ENCODE data around the gene FRAS1. TPM values are rescaled to one million over a fixed set of nuclear protein-coding genes. Genes with fewer than 3 reads are reported as not detected.
"Not testable (repeated sequence)": the region's sequence is repeated elsewhere in the genome, so short reads cannot be mapped to it uniquely, and the experiment has no call there.

Gene FRAS1
- total RNA-seq, 2 experiments from 2014 or later = not detected

DNA sequence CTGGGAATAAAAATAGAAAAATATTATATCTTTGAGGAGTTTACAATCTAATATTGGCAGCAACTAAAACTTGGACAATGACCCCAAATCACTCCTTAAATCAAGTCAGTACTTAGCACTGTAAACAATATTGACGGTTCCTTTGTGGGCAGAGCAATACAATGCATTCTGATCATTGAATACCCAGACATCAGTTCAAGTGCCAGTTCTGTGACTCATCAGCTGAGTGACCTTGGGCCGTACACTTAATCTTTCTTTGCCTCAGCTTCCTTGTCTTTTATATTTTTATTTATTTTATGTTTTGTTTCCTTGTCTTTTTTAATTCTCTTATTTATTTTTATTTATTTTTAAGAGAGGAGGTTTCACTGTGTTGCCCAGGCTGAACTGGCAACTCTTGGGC is 382.2 kb downstream of the FRAS1 start:
- Mint-ChIP-seq H3K9me3 (no peaks in the 10 kb centered on the region), H3K36me3 (ENCODE audit: low read depth) (no peaks in the 10 kb centered on the region), H3K4me3 (no peak overlapping the region), H3K4me1 (no peaks in the 10 kb centered on the region), H3K27ac (no peak overlapping the region), H3K27me3 (peaks cover 8% of the 10 kb centered on the region)
- POLR2A ChIA-PET = no interaction called here
- CTCF ChIA-PET = no interaction called here
- DNase-seq = no peak

- POLR2A ChIA-PET = no interaction called here
These were observed 384.6 kb downstream of the FRAS1 start for GRCh38 chr4:78441756-78442155.

GRCh38 chr4:78446619-78447018 is 389.5 kb downstream of the FRAS1 start:
- H3K4me3 Mint-ChIP-seq = no peak overlapping the region
- ChIA-PET CTCF (no interaction called here), POLR2A (no interaction called here)
- H3K27ac Mint-ChIP-seq = no peak overlapping the region
- no peaks in the 10 kb centered on the region for H3K27me3 Mint-ChIP-seq
- H3K4me1 Mint-ChIP-seq = no peaks in the 10 kb centered on the region
- DNase-seq = no peak
- H3K9me3 Mint-ChIP-seq = no peaks in the 10 kb centered on the region
- H3K36me3 Mint-ChIP-seq (ENCODE audit: low read depth) = no peaks in the 10 kb centered on the region

More at GRCh38 chr4:78441756-78442155, 384.6 kb downstream of the FRAS1 start:
- no peaks in the 10 kb centered on the region for H3K9me3 Mint-ChIP-seq
- H3K4me3 Mint-ChIP-seq = no peak overlapping the region
- no peaks in the 10 kb centered on the region for H3K36me3 Mint-ChIP-seq (ENCODE audit: low read depth)
- H3K27me3 Mint-ChIP-seq = peaks cover 5% of the 10 kb centered on the region
- CTCF ChIA-PET = interaction anchor here (0.5 kb wide), 1 partner anchor 481 kb away, joined by 3 read pairs; no protein-coding TSS in a partner anchor
- H3K4me1 Mint-ChIP-seq = no peaks in the 10 kb centered on the region
- no peak overlapping the region for H3K27ac Mint-ChIP-seq
- DNase-seq = no peak

GRCh38 chr4:78451407-78451806 is 394.3 kb downstream of the FRAS1 start:
- CTCF ChIA-PET = no interaction called here
- H3K9me3 Mint-ChIP-seq = no peaks in the 10 kb centered on the region
- DNase-seq = no peak
- no peaks in the 10 kb centered on the region for H3K4me1 Mint-ChIP-seq
- no peak overlapping the region for H3K27ac Mint-ChIP-seq
- no peak overlapping the region for H3K4me3 Mint-ChIP-seq
- POLR2A ChIA-PET = no interaction called here
- no peaks in the 10 kb centered on the region for H3K36me3 Mint-ChIP-seq (ENCODE audit: low read depth)
- no peaks in the 10 kb centered on the region for H3K27me3 Mint-ChIP-seq

- Mint-ChIP-seq H3K4me1 (no peaks in the 10 kb centered on the region), H3K9me3 (no peaks in the 10 kb centered on the region), H3K4me3 (no peak overlapping the region), H3K27me3 (no peaks in the 10 kb centered on the region), H3K36me3 (ENCODE audit: low read depth) (no peaks in the 10 kb centered on the region), H3K27ac (no peak overlapping the region)
- ChIA-PET POLR2A (no interaction called here), CTCF (no interaction called here)
- no peak for DNase-seq
These were observed 396.9 kb downstream of the FRAS1 start for GRCh38 chr4:78454016-78454415.

DNA sequence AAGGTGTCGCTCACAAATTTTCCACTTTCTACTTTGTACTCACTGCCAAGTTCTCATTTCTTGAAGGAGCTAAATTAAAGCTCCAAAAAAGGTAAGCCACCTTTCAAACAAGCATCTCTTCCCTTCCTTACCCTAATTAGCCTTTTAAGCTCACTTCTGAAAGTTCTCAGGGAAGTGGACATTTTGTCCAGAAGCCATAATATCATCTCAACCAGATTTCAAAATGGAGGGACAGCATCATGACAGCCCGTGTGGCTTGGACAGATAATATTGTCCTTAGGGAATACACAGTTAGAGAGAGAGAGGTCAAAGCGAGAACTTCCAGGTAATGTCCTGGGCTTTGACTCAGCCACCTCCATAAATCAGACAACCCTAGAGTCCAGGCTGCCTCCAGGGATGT is 400.6 kb downstream of the FRAS1 start:
- ChIA-PET CTCF (no interaction called here), POLR2A (no interaction called here)
- Mint-ChIP-seq H3K27me3 (no peaks in the 10 kb centered on the region), H3K27ac (no peak overlapping the region), H3K4me3 (no peak overlapping the region), H3K36me3 (ENCODE audit: low read depth) (no peaks in the 10 kb centered on the region), H3K9me3 (no peaks in the 10 kb centered on the region), H3K4me1 (no peaks in the 10 kb centered on the region)
- DNase-seq = no peak

DNA sequence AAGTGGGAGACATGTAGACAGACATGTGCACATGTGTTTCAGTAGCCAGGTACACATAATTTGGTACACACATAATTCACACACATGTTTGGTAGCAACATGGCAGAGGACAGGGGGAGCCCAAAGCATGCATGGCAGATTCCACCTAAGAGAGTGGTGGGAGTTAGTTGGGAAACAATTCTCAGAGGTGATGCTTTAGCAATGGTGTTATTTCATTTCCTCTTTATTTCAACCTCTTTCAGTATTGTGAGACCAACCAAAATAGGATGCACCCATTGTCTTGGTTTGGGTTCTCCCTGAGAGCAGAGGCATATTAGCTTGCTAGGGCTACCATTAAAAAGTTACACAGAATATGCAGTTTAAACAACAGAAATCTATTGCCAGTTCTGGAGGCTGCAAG is 402.2 kb downstream of the FRAS1 start:
- ChIA-PET POLR2A (no interaction called here), CTCF (no interaction called here)
- Mint-ChIP-seq H3K27ac (no peak overlapping the region), H3K27me3 (no peaks in the 10 kb centered on the region), H3K4me3 (no peak overlapping the region), H3K9me3 (no peaks in the 10 kb centered on the region), H3K4me1 (no peaks in the 10 kb centered on the region), H3K36me3 (ENCODE audit: low read depth) (no peaks in the 10 kb centered on the region)
- DNase-seq = no peak

DNA sequence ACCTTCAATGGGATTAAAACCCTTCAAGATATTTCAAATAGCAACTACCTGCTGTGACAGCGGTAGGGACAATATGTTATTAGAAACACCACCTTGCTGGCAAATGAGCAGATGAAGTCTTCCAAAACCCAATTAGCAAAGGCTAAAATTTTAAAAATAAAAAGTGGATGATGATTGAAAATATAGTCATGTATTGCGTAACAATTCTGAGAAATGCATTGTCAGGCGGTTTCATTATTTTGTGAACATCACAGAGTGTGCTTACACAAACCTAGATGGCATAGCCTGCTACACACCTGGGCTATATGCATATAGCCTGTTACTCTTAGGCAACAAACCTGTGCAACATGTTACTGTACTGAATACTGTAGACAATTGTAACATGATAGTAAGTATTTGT is 403.2 kb downstream of the FRAS1 start:
- Mint-ChIP-seq H3K27me3 (no peaks in the 10 kb centered on the region), H3K27ac (no peak overlapping the region), H3K9me3 (no peaks in the 10 kb centered on the region), H3K4me3 (no peak overlapping the region), H3K4me1 (no peaks in the 10 kb centered on the region), H3K36me3 (ENCODE audit: low read depth) (no peaks in the 10 kb centered on the region)
- POLR2A ChIA-PET = no interaction called here
- no peak for DNase-seq
- CTCF ChIA-PET = no interaction called here

DNA sequence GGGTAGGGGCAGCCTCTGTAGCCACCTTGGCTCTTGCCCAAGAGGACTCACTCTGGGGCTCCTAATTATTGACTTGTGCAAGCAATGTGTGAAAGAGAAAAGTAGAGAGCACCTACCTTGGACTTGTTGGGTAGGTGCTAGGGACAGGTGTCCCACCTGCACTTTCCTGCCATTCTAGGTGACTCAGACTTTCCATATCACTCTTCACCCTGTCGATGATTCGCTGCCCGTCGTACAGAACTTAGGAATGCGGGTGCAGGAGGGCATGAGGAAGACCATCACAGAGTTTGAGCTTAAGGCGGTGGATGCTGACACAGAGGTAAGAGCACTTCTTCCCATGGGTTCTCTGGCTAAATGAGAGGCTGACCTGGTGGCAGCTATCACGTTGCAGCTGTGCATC is 407.1 kb downstream of the FRAS1 start:
- no peak overlapping the region for H3K4me3 Mint-ChIP-seq
- ChIA-PET CTCF (interaction anchor here (0.6 kb wide), 1 partner anchor 142 kb away, joined by 4 read pairs; no protein-coding TSS in a partner anchor), POLR2A (no interaction called here)
- H3K9me3 Mint-ChIP-seq = no peaks in the 10 kb centered on the region
- no peaks in the 10 kb centered on the region for H3K27me3 Mint-ChIP-seq
- no peak for DNase-seq
- H3K36me3 Mint-ChIP-seq (ENCODE audit: low read depth) = no peaks in the 10 kb centered on the region
- no peaks in the 10 kb centered on the region for H3K4me1 Mint-ChIP-seq
- H3K27ac Mint-ChIP-seq = no peak overlapping the region

DNA sequence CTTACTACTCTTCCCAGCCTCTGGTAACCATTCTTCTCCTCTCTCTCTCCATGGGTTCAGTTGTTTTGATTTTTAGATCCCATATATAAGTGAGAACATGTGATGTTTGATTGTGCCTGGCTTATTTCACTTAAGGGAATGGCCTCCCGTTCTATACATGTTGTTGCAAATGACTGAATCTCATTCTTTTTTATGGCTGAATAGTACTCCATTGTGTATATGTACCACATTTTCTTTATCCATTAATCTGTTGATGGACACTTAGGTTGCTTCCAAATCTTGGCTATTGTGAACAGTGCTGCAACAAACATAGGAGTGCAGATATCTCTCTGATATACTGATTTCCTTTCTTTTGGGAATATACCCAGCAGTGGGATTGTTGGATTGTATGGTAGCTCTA is 410.1 kb downstream of the FRAS1 start:
- H3K4me3 Mint-ChIP-seq; DNase-seq; H3K27me3 Mint-ChIP-seq; H3K9me3 Mint-ChIP-seq; H3K4me1 Mint-ChIP-seq; POLR2A ChIA-PET; CTCF ChIA-PET; H3K27ac Mint-ChIP-seq; H3K36me3 Mint-ChIP-seq (ENCODE audit: low read depth): not testable (repeated sequence)

DNA sequence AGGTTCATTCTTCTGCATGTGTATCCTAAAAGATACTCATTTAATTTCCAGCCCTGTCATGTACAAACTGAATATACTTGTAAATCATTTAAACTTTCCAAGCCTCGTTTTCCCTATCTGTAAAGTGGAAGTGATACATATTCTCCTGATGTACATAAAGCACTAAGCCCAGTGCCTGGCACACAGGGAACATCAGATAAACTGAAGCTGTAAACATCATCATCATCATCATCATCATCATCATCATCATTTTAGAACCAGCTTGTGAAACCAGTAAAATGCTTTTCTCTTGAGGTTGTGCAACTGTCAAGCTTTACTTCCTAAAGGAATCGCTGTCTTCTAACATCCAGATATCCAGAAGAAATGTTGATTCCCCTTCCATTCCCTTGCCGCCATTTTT is 411.1 kb downstream of the FRAS1 start:
- POLR2A ChIA-PET = no interaction called here
- peaks cover 4% of the 10 kb centered on the region for H3K27me3 Mint-ChIP-seq
- H3K36me3 Mint-ChIP-seq (ENCODE audit: low read depth) = no peaks in the 10 kb centered on the region

GRCh38 chr4:78476108-78476704 is 419.1 kb downstream of the FRAS1 start:
- ChIA-PET POLR2A (no interaction called here), CTCF (no interaction called here)
- Mint-ChIP-seq H3K9me3 (no peaks in the 10 kb centered on the region), H3K4me3 (no peak overlapping the region), H3K4me1 (no peaks in the 10 kb centered on the region), H3K27me3 (peaks cover 8% of the 10 kb centered on the region), H3K27ac (no peak overlapping the region), H3K36me3 (ENCODE audit: low read depth) (no peaks in the 10 kb centered on the region)
- DNase-seq = no peak

More for the DNA sequence above, 411.1 kb downstream of the FRAS1 start:
- Mint-ChIP-seq H3K4me3 (no peak overlapping the region), H3K27ac (no peak overlapping the region), H3K9me3 (no peaks in the 10 kb centered on the region), H3K4me1 (no peaks in the 10 kb centered on the region)
- no peak for DNase-seq
- CTCF ChIA-PET = no interaction called here

DNA sequence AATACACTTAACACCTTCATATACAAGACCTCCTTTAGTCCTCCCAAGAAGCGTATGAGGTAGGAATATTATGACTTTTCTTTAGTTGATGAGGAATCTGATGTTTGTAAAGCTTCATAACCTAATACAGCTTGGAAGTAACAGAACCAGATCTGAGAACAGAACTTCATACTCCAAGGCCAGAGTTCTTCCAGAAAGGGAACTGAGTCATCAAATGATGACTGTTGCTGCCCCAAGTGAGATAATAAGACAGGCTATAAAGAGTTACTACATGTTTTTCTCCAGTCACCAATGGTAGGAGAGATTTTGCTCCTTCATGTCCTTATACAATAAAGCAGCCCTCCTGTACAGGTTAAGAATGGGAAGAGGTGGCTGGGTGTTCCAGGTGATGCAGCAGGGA is 420.2 kb downstream of the FRAS1 start:
- Mint-ChIP-seq H3K27ac (no peak overlapping the region), H3K4me3 (no peak overlapping the region), H3K4me1 (no peaks in the 10 kb centered on the region), H3K9me3 (no peaks in the 10 kb centered on the region), H3K27me3 (peaks cover 4% of the 10 kb centered on the region), H3K36me3 (ENCODE audit: low read depth) (no peaks in the 10 kb centered on the region)
- no peak for DNase-seq
- ChIA-PET CTCF (no interaction called here), POLR2A (no interaction called here)

- H3K36me3 Mint-ChIP-seq (ENCODE audit: low read depth) = no peaks in the 10 kb centered on the region
- H3K4me3 Mint-ChIP-seq = no peak overlapping the region
- no peaks in the 10 kb centered on the region for H3K9me3 Mint-ChIP-seq
- peaks cover 10% of the 10 kb centered on the region for H3K27me3 Mint-ChIP-seq
- ChIA-PET CTCF (no interaction called here), POLR2A (no interaction called here)
- H3K27ac Mint-ChIP-seq = no peak overlapping the region
- DNase-seq = no peak
- no peaks in the 10 kb centered on the region for H3K4me1 Mint-ChIP-seq
These were observed 421.4 kb downstream of the FRAS1 start for GRCh38 chr4:78478523-78478922.

DNA sequence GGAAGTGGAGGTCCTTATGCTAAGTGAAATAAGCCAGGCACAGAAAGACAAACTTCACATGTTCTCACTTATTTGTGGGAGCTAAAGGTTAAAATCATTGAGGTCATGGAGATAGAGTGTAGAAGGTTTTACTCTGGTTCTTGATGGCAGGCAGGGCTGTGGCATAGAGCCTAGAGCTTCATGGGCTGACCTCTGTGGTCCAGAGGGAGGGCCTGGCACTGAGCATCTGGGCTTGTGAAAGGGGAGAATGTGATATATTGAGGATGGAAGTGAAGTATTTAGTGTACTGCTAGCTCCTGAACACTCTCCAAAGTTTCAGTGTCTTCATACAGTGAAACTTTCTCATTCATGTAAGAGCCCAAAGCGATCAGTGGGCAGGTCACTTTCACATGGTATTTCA is 423.2 kb downstream of the FRAS1 start:
- Mint-ChIP-seq H3K36me3 (ENCODE audit: low read depth) (no peaks in the 10 kb centered on the region), H3K27me3 (peaks cover 15% of the 10 kb centered on the region), H3K4me3 (no peak overlapping the region), H3K4me1 (no peaks in the 10 kb centered on the region), H3K9me3 (no peaks in the 10 kb centered on the region), H3K27ac (no peak overlapping the region)
- POLR2A ChIA-PET = no interaction called here
- CTCF ChIA-PET = no interaction called here
- no peak for DNase-seq
